ENCODE results near the gene KCNAB1. TPM values are rescaled to one million over a fixed set of nuclear protein-coding genes. Genes with fewer than 3 reads are reported as not detected.

KCNAB1 gene
- total RNA-seq, 2 experiments from 2014 or later = not detected

- no TSS peak for BruUV-seq (replicated peaks)
- DNase-seq (ENCODE audit: low spot score) = no peak
Observed at GRCh38 chr3:156108616-156109015, 11.8 kb upstream of the KCNAB1 start.

GRCh38 chr3:156109989-156110388, 10.4 kb upstream of the KCNAB1 start:
- Histone ChIP-seq H3K36me3 (ENCODE audit: insufficient read depth, low read length) (no peaks in the 10 kb centered on the region), H3K4me1 (ENCODE audit: insufficient read depth, low read length, poor library complexity, severe bottlenecking) (no peaks in the 10 kb centered on the region), H3K27ac (ENCODE audit: low read depth, low read length, poor library complexity, severe bottlenecking) (no peak overlapping the region), H2AFZ (ENCODE audit: low read length) (no peak overlapping the region), H3K79me2 (ENCODE audit: insufficient read depth, low read depth, low read length) (no peaks in the 10 kb centered on the region), H3K9me2 (ENCODE audit: insufficient read depth, low read length) (no peaks in the 10 kb centered on the region), H4K20me1 (ENCODE audit: insufficient read depth, low read length) (no peaks in the 10 kb centered on the region), H3K4me3 (ENCODE audit: low read depth, low read length, poor library complexity, severe bottlenecking) (no peak overlapping the region), H3K4me2 (ENCODE audit: low read length) (no peak overlapping the region), H3K9me3 (ENCODE audit: low read length) (no peaks in the 10 kb centered on the region)
- ChIA-PET CTCF (ENCODE audit: unreplicated experiment) (no interaction called here), POLR2A (no interaction called here)
- TF ChIP-seq EZH2phosphoT487 (IDR thresholded peaks at IDR 0.05; ENCODE audit: borderline replicate concordance, low read depth, low read length) = no peak
- no peak for TF ChIP-seq CTCF (conservative IDR thresholded peaks at IDR 0.05; ENCODE audit: low read length)
- intact Hi-C loops (cut with micrococcal nuclease; ENCODE audit: unreplicated experiment) = no loop called here
- no TSS peak for BruUV-seq (replicated peaks)
- DNase-seq (ENCODE audit: low spot score) = no peak

More at GRCh38 chr3:156108616-156109015, 11.8 kb upstream of the KCNAB1 start:
- Histone ChIP-seq H3K4me3 (ENCODE audit: low read depth, low read length, poor library complexity, severe bottlenecking) (no peak overlapping the region), H2AFZ (ENCODE audit: low read length) (no peak overlapping the region), H3K9me3 (ENCODE audit: low read length) (no peaks in the 10 kb centered on the region), H3K4me2 (ENCODE audit: low read length) (no peak overlapping the region), H4K20me1 (ENCODE audit: insufficient read depth, low read length) (no peaks in the 10 kb centered on the region), H3K9me2 (ENCODE audit: insufficient read depth, low read length) (no peaks in the 10 kb centered on the region), H3K4me1 (ENCODE audit: insufficient read depth, low read length, poor library complexity, severe bottlenecking) (no peaks in the 10 kb centered on the region), H3K27ac (ENCODE audit: low read depth, low read length, poor library complexity, severe bottlenecking) (no peak overlapping the region), H3K79me2 (ENCODE audit: insufficient read depth, low read depth, low read length) (no peaks in the 10 kb centered on the region), H3K36me3 (ENCODE audit: insufficient read depth, low read length) (no peaks in the 10 kb centered on the region)
- intact Hi-C loops (cut with micrococcal nuclease; ENCODE audit: unreplicated experiment) = no loop called here
- ChIA-PET POLR2A (no interaction called here), CTCF (ENCODE audit: unreplicated experiment) (no interaction called here)
- TF ChIP-seq EZH2phosphoT487 (IDR thresholded peaks at IDR 0.05; ENCODE audit: borderline replicate concordance, low read depth, low read length) = no peak
- TF ChIP-seq CTCF (conservative IDR thresholded peaks at IDR 0.05; ENCODE audit: low read length) = no peak

- Histone ChIP-seq H4K20me1 (ENCODE audit: insufficient read depth, low read length) (no peaks in the 10 kb centered on the region), H3K27ac (ENCODE audit: low read depth, low read length, poor library complexity, severe bottlenecking) (no peak overlapping the region), H3K36me3 (ENCODE audit: insufficient read depth, low read length) (no peaks in the 10 kb centered on the region), H3K4me2 (ENCODE audit: low read length) (no peak overlapping the region), H3K9me3 (ENCODE audit: low read length) (no peaks in the 10 kb centered on the region), H2AFZ (ENCODE audit: low read length) (no peak overlapping the region), H3K79me2 (ENCODE audit: insufficient read depth, low read depth, low read length) (no peaks in the 10 kb centered on the region), H3K9me2 (ENCODE audit: insufficient read depth, low read length) (no peaks in the 10 kb centered on the region), H3K4me1 (ENCODE audit: insufficient read depth, low read length, poor library complexity, severe bottlenecking) (no peaks in the 10 kb centered on the region), H3K4me3 (ENCODE audit: low read depth, low read length, poor library complexity, severe bottlenecking) (no peak overlapping the region)
- intact Hi-C loops (cut with micrococcal nuclease; ENCODE audit: unreplicated experiment) = no loop called here
- BruUV-seq (replicated peaks) = no TSS peak
- TF ChIP-seq EZH2phosphoT487 (IDR thresholded peaks at IDR 0.05; ENCODE audit: borderline replicate concordance, low read depth, low read length) (no peak), CTCF (conservative IDR thresholded peaks at IDR 0.05; ENCODE audit: low read length) (no peak)
- ChIA-PET CTCF (ENCODE audit: unreplicated experiment) (no interaction called here), POLR2A (interaction anchor here (0.6 to 1.5 kb wide), 6 partner anchors 10 to 1910 kb away, joined by 3 to 14 read pairs (median 4); no protein-coding TSS in a partner anchor)
- no peak for DNase-seq (ENCODE audit: low spot score)
Observed at GRCh38 chr3:156126467-156126866, 6.1 kb downstream of the KCNAB1 start.

All from OCI-LY7 (cell line).